ENCODE measurements around the gene ELAVL3. TPM values are rescaled to one million over a fixed set of nuclear protein-coding genes. Genes with fewer than 3 reads are reported as not detected.

Gene ELAVL3
- total RNA-seq, 4 donors from 2014 or later: not detected

DNA sequence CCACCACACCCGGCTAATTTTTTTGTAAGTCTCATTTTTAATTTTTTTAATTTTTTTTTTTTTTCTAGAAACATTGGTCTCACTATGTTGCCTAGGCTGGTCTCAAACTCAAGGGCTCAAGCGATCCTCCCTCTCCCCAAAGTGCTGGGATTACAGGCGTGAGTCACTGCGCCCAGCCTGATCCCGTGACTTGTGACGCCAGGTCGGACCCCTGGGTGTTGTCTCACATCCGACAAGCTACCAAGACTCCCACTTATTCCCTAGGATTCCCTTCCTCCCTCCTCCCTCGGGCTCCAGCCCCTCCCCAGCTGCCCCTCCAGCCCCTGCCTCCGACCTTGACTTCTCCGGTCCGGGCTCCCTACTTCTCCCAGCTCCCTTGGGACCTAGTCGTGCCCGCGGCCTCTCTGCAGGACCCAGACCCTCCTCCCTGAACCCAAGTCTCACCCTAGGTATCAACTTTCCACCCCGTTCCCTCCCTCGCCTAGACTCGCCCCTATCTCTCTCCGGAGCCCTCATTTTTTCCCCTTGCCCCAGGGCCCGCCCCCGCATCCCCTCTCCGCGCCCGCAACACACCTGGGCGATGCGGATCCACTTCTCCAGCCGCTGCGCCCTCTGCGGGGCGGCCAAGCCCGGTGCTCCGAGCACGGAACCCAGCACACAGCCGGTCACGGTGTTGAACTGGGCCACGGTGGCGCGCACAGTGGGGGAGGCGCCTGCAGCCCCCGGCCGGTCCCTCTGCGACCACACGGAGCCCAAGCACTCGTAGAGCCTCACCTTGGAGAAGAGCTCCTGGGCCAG, 74.8 kb downstream of the ELAVL3 start:
- DNase-seq (ENCODE audit: low spot score in 2 of 2): no peak
- TF ChIP-seq, protein P1, sequence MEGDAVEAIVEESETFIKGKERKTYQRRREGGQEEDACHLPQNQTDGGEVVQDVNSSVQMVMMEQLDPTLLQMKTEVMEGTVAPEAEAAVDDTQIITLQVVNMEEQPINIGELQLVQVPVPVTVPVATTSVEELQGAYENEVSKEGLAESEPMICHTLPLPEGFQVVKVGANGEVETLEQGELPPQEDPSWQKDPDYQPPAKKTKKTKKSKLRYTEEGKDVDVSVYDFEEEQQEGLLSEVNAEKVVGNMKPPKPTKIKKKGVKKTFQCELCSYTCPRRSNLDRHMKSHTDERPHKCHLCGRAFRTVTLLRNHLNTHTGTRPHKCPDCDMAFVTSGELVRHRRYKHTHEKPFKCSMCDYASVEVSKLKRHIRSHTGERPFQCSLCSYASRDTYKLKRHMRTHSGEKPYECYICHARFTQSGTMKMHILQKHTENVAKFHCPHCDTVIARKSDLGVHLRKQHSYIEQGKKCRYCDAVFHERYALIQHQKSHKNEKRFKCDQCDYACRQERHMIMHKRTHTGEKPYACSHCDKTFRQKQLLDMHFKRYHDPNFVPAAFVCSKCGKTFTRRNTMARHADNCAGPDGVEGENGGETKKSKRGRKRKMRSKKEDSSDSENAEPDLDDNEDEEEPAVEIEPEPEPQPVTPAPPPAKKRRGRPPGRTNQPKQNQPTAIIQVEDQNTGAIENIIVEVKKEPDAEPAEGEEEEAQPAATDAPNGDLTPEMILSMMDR (IDR thresholded peaks at IDR 0.05): no peak
- no peak for TF ChIP-seq POLR2A (IDR thresholded peaks at IDR 0.05)
- intact Hi-C loops (cut with DNase I; ENCODE audit: low total_unique reads): no loop called here
- WGBS, 2 donors: 42 to 43% methylated on average over 36 to 37 of the region's 44 CpGs
- H3K4me3 ChIP-seq (ENCODE audit: low read depth, poor library complexity, severe bottlenecking): no peak overlapping the region

DNA sequence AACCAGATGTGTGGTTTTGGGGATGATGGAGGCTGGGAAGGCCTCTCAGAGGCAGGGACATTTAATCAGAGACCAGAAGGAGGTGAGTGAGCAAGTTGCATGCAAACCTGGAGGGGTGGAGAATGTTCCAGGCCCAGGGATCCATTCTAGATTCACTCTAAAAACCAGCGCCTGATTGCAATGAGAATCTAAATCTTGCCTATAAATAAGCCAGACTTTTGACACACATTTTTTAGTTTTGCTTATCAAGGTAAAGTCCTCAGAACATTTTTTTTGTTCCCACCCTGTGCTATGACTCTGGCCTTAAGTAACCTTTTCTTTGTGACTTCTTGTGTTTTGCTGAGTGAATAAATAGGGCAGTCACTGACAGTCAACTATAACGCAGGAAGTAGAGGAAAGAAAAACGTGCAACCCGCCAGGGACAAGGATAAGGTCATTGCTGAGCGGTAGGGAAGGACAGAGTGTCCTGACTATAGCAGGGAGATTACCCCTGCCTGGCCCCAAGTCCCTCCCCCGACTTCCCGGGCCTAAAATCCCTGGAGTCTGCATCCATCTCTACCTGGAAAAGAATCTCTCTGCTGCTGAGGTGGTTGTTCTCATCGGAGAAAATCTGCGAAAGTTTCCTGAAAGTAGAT, 76.1 kb downstream of the ELAVL3 start:
- H3K4me3 ChIP-seq (ENCODE audit: low read depth, poor library complexity, severe bottlenecking): no peak overlapping the region
- WGBS, 2 donors: 67 to 75% methylated on average over 9 of the region's 9 CpGs
- DNase-seq (ENCODE audit: low spot score in 2 of 2): no peak
- no peak for TF ChIP-seq POLR2A (IDR thresholded peaks at IDR 0.05)
- TF ChIP-seq, protein P1 (IDR thresholded peaks at IDR 0.05): no peak
- intact Hi-C loops (cut with DNase I; ENCODE audit: low total_unique reads): no loop called here

DNA sequence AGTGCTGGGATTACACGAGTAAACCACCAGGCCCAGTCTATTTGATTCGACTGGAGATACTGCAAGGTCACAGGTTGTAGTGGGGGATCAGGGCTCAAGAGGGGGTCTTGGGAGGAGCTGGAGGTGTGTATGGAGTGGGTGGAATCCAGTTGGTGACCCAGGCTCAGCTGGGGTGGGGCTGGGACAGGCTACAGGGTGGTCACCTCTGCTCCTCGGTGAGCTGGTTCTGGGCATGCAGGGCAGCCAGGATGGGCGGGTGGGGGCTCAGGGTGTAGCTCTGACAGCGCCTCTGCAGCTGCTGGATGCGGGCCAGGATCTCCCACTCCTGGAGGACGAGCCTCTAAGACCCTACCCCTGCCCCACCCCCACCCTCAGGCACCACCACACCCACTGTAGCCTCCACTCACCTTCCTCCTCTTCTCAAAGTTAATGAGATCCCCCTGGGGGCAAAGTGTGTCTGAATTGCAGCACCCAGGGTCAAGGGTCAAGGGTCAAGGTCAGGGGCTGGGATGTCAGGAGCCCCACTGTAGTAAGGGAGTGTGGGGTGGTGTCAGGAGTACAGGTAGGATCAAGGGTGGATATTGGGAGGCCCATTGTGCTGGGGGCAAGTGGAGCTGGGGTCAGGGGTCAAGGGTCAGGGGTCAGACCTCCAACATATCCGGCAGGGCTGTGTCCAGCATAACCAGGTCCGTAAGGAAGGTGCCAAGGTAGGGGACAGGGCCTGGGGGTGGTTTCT, 78.9 kb downstream of the ELAVL3 start:
- WGBS, 2 donors: 70 to 84% methylated on average over 9 of the region's 9 CpGs
- TF ChIP-seq, protein P1 (IDR thresholded peaks at IDR 0.05): no peak
- TF ChIP-seq POLR2A (IDR thresholded peaks at IDR 0.05): no peak
- DNase-seq (ENCODE audit: low spot score in 2 of 2): no peak
- intact Hi-C loops (cut with DNase I; ENCODE audit: low total_unique reads): no loop called here
- H3K4me3 ChIP-seq (ENCODE audit: low read depth, poor library complexity, severe bottlenecking): no peak overlapping the region

Small RNA genes lying within 50 kb of the gene (microRNA-seq; reads per million reads assigned to microRNA genes)
- 0 reads per million in 2 donors for gene MIR7974 (ENCODE audit: borderline number of aligned reads in 1 of 2, borderline replicate concordance in 2 of 2)

Other genes starting within 250 kb of the ELAVL3 start
- not detected for gene ANGPTL8, start 241.4 kb downstream of the ELAVL3 start, total RNA-seq
- 100 to 1,000 TPM in 1 of 4 donors, 10 to 100 TPM in 3; 63.4 to 102 (median 65.6) TPM for gene DOCK6, start 218.5 kb downstream of the ELAVL3 start, total RNA-seq
- not detected for gene TSPAN16, start 184.9 kb downstream of the ELAVL3 start, total RNA-seq
- 100 to 1,000 TPM in 2 of 4 donors, 10 to 100 TPM in 2; 88.6 to 107 (median 98.0) TPM for gene RAB3D, start 141.4 kb downstream of the ELAVL3 start, total RNA-seq
- gene TMEM205, start 134.8 kb downstream of the ELAVL3 start, total RNA-seq: 100 to 1,000 TPM; 177 to 222 (median 208) TPM
- gene CCDC159, start 134.5 kb downstream of the ELAVL3 start, total RNA-seq: 10 to 100 TPM in 2 of 4 donors, 1 to 10 TPM in 2; 8.4 to 20.1 (median 10.4) TPM
- gene PLPPR2, start 125.6 kb downstream of the ELAVL3 start, total RNA-seq: 10 to 100 TPM; 18.6 to 40.6 (median 29.8) TPM
- 1 to 10 TPM; 2.1 to 3.3 (median 2.3) TPM for gene SWSAP1, start 106.4 kb downstream of the ELAVL3 start, total RNA-seq
- 1 to 10 TPM; 1.3 to 2.9 (median 2.5) TPM for gene EPOR, start 96.7 kb downstream of the ELAVL3 start, total RNA-seq
- gene RGL3, start 61.7 kb downstream of the ELAVL3 start, total RNA-seq: 1 to 10 TPM in 2 of 4 donors, under 1 TPM in 2; 0.17 to 6.3 (median 1.6) TPM
- 1 to 10 TPM in 1 of 4 donors, under 1 TPM in 2, not detected in 1; 0.44 to 1.1 (median 0.94) TPM for gene ODAD3, start 45.9 kb downstream of the ELAVL3 start, total RNA-seq
- gene PRKCSH, start 45.4 kb downstream of the ELAVL3 start, total RNA-seq: 100 to 1,000 TPM; 121 to 189 (median 157) TPM
- gene ZNF653, start 24.8 kb upstream of the ELAVL3 start, total RNA-seq: 10 to 100 TPM in 3 of 4 donors, 1 to 10 TPM in 1; 8.4 to 16.9 (median 11.6) TPM
- gene ECSIT, start 48.1 kb upstream of the ELAVL3 start, total RNA-seq: 10 to 100 TPM; 55.9 to 82.8 (median 57.7) TPM
- 10 to 100 TPM in 3 of 4 donors, 1 to 10 TPM in 1; 7.7 to 72.3 (median 19.7) TPM for gene CNN1, start 57.8 kb upstream of the ELAVL3 start, total RNA-seq
- gene ELOF1, start 78.2 kb upstream of the ELAVL3 start, total RNA-seq: 10 to 100 TPM; 22.3 to 41.5 (median 35.4) TPM
- 10 to 100 TPM; 29.0 to 63.5 (median 52.1) TPM for gene ACP5, start 96.6 kb upstream of the ELAVL3 start, total RNA-seq
- 10 to 100 TPM in 3 of 4 donors, 1 to 10 TPM in 1; 8.6 to 12.1 (median 11.2) TPM for gene ZNF627, start 116.4 kb upstream of the ELAVL3 start, total RNA-seq

Measured in lower leg skin (tissue), 4 donors.